Endothelial cell of hepatic sinusoid (primary cell): ENCODE results near the gene FRMPD4.

Source experiments
- in situ Hi-C: cut with HindIII; loops from 2 replicates; pipeline ENCODE4 v1.10.0; 2017; ENCODE audit warnings: low sequenced_read_pairs

The FRMPD4 gene

GRCh38 chrX:12360383-12360782 is 222.1 kb downstream of the FRMPD4 start:
- in situ Hi-C loops: no loop called here

DNA sequence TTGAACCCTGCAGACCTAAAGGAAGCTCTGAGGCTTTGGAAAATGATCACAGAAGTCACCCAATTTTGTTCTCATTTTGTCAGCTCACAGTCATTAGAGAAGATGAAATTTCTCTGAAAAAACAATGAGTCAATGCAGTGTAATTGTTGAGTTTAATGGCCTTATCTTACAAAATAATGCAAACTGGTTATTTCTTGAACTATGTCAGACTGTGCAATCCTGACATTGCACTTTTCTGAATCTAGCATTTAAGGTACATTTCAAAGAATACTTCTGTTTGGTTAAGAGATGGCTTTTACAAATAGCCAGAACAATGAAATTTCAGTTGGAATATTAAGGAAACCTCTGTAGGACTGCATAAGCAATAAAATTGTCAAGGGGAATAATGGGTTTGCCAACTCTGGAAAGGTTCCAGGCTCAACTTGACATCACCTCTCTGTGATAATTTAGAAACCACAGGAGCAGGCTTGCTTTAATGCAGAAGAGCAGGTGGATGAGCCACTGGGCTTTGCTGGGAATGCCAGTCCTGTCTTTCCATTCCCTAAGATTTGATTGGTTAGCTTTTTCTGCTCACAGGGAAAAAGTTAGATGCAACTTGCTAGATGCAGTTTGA is 222.8 kb downstream of the FRMPD4 start:
- in situ Hi-C loops: no loop called here

DNA sequence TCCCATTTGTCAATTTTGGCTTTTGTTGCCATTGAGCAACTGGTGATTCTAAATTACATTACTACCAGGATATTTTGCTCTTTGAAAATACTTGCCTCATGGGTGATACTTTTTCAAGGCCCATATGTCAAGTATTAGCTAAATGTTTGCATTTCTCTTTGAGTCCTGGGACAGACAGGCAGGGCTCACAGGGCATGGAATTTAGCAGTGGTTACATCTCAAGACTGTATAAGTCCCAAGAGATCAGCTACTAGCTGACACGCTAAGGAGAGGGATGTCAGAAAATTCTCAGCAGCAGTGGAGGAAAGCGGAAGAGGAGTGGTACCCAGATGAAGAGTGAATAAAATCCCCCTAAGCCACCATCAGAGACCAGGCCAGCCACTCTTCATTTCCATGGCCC is 224.9 kb downstream of the FRMPD4 start:
- in situ Hi-C loops: no loop called here

GRCh38 chrX:12366440-12366839 is 228.2 kb downstream of the FRMPD4 start:
- in situ Hi-C loops: no loop called here

- in situ Hi-C loops: no loop called here
These were observed 229.0 kb downstream of the FRMPD4 start for GRCh38 chrX:12367254-12367653.

DNA sequence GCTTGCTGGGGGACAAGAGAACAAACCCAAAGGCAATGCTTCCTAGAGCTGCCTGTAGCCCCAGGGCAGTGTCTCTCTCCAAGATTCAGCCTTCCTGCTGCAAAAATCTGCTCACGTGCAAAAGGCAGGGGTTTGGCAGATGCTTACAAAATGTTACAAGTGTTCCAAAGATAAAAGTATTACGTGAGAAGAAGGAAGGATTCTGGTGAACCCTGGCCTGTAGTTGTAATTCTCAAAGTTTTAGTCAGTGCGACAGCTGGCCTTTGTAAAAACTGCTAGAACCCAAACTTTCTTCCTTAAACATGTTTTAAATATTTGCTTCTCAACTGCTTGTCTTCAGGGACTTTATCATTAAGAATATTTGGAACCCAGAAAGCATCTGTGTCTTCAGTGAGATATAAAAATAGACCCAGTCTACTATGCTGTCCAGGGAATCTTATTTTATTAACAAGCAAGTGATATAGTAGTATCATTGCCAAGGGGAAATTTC is 232.3 kb downstream of the FRMPD4 start:
- in situ Hi-C loops: no loop called here

GRCh38 chrX:12372111-12372510 is 233.8 kb downstream of the FRMPD4 start:
- in situ Hi-C loops: no loop called here

- in situ Hi-C loops: no loop called here
These were observed 236.0 kb downstream of the FRMPD4 start for GRCh38 chrX:12374286-12374685.

- in situ Hi-C loops: no loop called here
These were observed 240.0 kb downstream of the FRMPD4 start for GRCh38 chrX:12378253-12378652.

- in situ Hi-C loops: no loop called here
These were observed 240.4 kb downstream of the FRMPD4 start for GRCh38 chrX:12378706-12379105.

DNA sequence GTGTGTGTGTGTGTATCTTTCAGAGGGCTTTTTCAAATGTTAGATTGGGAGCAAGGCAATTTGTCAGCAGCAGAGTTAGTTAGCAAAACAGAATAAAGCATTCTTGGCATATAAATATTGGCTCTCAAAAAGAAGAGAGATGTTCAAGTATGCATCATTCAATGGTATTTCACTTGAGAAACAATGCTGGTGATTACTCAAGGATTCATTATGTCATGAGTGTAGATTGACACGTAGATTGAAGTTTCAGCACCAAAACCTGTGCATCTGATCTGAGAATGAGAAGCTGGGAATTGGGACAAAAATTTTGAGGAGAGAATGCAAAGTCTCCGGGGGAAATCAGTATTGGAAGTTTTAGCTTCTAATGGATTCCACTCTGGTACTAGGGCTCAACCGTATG is 241.4 kb downstream of the FRMPD4 start:
- in situ Hi-C loops: no loop called here

GRCh38 chrX:12383196-12383595 is 244.9 kb downstream of the FRMPD4 start:
- in situ Hi-C loops: no loop called here

GRCh38 chrX:12390301-12390700 is 252.0 kb downstream of the FRMPD4 start:
- in situ Hi-C loops: no loop called here

DNA sequence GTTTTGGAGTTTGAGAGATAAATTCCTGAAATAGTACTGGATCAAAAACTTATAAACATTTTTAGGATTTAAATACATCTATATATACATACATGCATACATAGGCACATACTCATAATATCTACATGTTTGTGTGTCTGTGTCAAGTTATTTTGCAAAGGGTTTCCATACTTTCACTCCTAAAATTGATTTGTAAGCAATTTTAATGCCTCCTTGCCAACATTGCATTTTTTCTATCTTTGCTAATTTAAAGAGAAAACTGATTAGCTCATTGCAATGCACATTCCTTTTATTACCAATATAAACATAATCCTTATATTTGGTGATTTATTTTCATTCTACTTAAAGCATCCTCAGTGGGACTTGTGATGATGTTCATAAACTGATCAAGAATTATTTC is 258.3 kb downstream of the FRMPD4 start:
- in situ Hi-C loops: no loop called here

DNA sequence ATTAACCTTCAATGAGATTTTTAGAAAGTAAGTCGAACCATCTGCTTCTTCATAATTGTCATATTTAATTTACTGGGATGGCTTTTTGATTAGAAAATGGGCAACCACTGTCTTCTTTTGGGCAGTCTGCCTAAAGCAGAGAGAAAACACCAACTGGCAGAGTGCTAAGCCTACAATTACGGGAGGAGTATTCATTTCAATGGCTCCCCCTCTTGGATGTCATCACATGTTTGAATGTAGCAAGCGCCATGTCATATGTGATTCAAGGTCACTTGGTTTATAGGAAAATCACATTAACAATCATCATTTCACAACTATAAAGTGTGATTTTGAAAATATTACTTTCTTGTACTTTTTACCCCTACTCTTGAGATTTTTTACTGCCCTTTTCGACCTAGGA is 261.9 kb downstream of the FRMPD4 start:
- in situ Hi-C loops: no loop called here

GRCh38 chrX:12401252-12401651 is 263.0 kb downstream of the FRMPD4 start:
- in situ Hi-C loops: no loop called here

DNA sequence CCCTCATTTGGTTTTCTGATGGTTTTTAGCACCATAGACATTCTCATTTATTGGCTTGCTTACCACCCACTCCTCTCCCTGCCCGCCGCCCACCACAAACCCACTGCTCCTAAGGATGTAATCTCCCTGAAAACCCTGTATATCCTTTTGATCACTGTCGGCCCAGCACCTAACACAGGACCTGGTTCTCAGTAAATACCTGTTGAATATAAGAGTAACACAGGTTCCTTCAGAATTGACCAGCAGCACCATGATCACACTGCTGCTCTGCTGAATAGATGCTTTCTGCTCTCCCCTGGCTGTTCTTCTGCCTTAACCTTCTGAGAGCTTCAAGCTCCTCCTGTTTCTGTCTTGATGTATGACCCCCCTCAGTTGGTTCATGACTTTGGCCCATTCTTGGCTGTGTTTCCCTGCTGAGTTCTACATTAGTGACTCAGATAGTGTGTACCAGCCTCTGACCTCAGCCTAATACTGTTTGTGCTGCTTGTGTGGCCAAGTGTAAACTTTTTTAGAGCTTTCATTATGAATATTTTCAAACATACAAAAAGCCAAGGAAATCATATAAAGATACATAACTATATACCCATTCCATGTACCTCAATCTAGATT is 265.3 kb downstream of the FRMPD4 start:
- in situ Hi-C loops: no loop called here

DNA sequence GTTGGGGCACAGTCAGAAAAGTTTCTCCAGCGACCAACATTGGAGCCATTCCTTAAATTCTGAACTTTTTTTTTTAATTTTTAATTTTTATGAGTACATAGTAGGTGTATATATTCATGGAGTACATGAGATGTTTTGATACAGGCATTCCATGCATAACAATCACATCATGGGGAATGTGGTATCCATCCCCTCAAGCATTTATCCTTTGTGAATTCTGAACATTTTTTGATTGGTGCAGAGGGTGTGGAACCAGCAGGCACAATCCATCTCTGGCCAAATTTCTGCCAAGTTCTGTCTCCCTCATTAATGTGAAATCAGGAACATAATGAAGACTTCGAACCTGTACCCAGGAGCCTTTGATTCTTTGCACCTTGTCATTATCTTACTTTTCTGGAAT is 267.0 kb downstream of the FRMPD4 start:
- in situ Hi-C loops: no loop called here

DNA sequence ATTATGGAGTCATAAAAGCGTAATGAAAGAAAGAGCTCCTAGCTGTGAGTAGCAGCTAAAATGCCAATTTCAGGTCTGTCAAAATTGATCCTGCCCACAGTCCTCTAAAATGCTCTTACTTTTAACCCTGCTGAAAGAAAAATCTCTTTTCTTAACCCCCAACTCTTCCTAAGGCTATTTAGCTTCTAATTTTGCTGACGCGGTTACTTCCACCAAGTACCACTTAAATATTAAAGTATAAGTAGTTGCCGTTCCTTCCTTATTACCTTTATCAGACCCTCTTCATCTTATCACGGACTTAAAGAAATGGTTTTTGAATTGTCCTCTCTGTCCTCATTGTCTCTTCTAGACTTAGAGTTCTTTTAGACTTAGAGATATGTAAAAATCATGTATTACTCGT is 272.2 kb downstream of the FRMPD4 start:
- in situ Hi-C loops: no loop called here

DNA sequence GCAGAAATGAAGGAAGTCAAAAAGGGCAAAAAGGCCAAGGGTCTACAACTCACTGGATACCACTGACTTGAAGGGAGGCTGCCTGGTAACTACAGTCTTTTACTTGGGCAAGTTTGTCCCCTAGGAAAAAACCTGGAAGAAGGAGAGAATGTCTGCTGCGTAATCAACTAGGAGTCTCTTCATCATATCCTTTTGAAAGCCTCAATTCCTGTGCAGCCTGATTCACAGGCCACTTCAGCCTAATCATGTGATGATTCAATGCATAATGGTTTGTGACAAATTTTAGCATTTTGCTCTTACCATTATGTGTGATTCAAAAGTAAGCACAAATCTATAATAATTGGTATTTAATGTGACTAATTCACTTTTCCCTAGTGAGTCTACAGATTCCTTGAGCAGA is 273.6 kb downstream of the FRMPD4 start:
- in situ Hi-C loops: no loop called here

DNA sequence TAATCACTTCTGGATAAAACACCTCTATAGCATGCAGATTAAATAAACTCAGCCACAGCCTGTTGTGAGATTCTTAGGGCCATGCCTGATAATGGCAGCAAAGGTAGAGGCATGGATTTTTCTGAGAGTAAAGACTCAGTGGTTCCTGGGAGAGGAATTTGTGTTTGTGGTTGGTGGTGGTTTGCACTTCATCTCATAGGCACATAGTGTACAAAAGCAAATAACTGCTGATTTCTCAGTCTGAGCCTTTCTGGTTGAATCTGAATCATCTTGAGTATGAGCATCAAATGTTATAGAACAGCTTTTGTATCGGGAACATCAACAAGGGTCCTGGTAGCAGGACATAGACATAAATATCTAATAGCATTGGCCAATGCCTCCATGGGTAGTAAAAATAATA is 274.3 kb downstream of the FRMPD4 start:
- in situ Hi-C loops: no loop called here

- in situ Hi-C loops: no loop called here
These were observed 281.3 kb downstream of the FRMPD4 start for GRCh38 chrX:12419591-12419990.

DNA sequence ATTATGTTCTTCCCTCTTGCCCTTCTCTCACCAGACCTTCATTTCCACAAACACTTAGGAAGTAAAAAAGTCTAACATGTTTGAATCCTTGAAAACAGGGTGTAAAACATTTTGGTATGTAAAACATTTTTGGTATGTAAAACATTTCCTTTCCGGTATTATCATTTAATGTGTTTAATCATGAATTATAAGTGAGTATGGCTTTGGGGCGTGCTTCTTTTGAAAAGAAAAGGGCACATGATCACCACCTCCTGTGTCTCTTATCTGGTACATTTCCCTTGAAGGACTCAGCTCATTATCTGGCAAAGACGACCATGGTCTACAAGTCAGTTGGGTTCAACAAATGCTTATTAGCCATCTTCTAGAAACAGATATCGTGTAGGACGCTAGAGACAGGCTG is 283.6 kb downstream of the FRMPD4 start:
- in situ Hi-C loops: no loop called here
